Stimulated activated naive CD4-positive, alpha-beta T cell treated with Interleukin-2 at 50 U/mL for 16 hours (primary cell): ENCODE measurements around the gene TMIGD2.
"Not testable (repeated sequence)": the region's sequence is repeated elsewhere in the genome, so short reads cannot be mapped to it uniquely, and the experiment has no call there.

Source experiments
- DNase-seq: peaks from one replicate; lab custom pipeline; 2025; lab: John Stamatoyannopoulos, UW

The TMIGD2 gene

DNA sequence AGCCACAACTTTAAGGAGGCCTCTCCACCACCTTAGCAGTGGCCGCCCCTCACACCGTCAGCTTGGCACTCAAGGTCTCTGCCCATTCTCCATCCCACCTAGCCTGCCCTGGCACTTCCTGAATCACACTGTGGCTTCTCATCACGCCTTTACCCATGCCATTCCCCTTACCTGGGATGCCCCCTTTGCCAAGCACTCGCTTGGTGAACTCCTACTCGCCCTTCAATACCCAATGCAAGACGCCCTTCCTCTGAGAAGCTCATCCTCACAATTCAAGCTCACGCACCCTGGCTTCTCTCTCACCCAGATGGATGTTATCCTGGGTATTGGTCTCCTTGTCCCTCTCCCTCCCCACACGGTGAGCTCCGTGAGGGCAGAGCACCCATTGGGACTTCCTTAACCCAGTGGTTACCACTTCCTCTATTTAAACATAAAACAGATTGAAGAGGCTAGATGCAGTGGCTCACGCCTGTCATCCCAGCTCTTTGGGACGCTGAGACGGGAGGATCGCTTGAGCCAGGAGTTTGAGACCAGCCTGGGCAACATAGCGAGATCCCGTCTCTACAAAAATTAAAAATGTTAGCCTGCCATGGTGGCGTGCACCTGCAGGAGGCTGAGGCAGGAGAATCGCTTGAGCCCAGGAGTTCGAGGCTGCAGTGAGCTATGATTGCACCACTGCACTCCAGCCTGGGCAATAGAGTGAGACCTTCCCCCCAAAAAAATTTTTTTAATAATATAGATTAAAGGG lies 35.8 kb downstream of the TMIGD2 start:
- DNase-seq: no peak

DNA sequence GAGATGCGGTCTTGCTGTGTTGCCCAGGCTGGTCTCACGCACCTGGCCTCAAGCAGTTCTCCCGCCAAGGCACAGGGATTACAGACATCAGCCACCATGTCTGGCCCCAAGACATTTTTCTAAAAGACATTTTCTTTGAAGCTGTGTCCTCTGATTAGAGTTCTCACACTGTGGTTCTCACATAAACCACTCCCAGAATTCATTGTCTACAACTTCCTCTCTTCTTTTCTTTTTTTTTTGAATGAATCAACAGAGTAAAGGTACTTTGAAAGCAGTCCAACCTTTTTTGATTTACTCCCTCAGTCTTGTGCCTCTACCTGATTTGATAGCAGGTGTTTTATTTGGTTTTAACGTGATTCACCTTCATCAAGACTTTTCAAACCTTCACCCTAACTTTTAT lies 37.4 kb downstream of the TMIGD2 start:
- DNase-seq: no peak

DNA sequence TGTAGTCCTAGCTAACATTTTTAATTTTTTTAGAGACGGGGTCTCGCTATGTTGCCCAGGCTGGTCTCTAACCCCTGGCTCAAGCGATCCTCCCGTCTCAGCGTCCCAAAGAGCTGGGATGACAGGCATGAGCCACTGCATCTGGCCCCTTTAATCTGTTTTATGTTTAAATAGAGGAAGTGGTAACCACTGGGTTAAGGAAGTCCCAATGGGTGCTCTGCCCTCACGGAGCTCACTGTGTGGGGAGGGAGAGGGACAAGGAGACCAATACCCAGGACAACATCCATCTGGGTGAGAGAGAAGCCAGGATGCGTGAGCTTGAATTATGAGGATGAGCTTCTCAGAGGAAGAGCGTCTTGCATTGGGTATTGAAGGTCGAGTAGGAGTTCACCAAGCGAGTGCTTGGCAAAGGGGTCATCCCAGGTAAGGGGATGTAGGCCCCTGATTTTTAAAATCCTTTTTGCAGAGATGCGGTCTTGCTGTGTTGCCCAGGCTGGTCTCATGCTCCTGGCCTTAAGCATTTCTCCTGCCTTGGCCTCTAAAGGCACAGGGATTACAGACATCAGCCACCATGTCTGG lies 41.5 kb downstream of the TMIGD2 start:
- no peak for DNase-seq

DNA sequence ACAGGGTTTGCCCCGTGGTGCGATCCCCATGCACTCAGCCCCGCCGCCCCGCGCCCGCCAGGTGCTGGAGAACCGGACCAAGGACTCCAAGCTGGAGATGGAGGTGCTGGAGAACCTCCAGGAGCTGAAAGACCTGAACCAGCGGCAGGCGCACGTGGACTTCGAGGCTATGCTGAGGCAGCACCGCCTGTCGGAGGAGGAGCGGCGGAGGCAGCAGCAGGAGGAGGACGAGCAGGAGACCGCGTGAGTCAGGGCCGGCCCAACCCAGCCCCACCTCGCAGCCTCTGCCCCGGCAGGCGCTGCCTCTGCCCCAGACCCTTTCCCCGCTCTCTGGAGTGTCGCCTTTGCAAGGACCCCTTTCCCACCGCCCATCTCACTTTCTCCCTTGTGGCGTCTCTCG lies 44.0 kb downstream of the TMIGD2 start:
- DNase-seq: no peak

DNA sequence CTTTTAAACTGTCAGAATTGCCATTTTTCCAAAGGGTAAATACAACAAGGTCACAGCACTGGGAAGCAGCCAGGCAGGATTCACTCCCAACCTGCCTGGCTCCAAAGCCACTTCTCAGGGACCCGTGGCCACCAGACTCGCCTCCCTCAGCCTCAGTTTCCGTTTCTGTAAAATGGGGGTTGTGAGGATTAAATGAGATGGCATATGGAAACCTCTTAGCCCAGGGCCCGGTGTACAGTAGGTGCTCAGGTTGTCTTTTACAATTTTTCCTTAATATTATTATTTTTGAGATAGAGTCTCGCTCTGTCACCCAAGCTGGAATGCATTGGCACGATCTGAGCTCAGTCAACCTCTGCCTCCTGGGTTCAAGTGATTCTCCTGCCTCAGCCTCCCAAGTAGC lies 45.2 kb downstream of the TMIGD2 start:
- DNase-seq: no peak

DNA sequence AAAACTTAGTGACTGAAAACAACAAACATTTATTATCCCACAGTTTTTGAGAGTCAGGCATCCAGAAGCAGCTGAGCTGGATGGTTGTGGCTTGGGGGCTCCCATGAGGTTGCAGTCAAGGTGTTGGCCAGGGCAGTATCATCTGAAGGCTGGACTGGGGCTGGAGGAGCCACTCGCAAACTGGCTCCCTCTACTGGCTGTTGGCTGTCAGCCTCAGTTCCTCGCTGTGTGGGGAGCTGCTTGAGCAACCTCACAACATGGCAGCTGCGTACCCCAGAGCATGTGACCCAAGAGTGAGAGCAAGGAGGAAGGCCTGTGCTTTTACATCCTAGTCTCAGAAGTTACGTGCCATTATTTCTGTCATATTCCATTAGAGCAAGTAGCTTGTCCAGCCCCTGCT lies 45.6 kb downstream of the TMIGD2 start:
- DNase-seq: no peak

DNA sequence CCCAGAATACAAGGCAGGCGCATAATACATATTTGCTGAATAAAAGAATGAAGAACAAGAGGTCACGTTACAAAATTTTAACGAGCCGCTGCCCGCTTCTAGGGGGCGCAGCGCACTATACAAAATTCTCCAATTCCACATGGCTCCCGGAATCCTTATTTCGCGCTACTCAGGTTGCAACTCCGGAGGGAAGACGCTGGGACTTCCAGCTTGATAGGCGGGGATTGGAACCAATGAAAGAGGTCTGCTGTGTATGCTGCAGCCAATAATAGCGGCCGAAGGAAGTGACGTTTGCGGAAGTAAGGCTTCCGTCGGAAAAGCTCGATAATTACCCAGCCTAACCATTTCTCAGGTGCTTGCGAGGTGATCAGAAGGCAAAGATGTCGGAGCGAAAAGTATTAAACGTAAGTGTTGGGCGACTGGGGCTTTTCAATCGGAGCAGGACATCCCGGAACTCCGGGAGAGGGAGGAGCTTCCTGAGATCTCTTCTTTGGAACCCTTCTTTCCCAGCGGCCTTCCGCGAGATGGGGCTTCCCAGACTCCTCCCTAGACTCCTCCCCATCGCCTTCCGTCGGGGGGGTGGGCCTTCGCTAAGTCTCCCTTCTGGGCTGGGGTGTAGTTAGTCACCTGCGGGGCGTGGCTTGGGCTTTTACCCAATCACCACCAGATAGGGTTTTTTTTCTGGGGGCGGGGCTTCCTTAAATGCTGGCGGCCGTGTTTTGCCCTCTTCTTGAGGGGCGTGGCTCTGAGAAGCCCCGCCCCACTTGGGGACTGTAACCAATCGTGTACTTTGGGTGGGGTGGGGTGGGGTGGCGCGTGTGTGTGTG lies 55.2 kb downstream of the TMIGD2 start, which contains the start of gene YJU2:
Gene YJU2, plus strand, starts transcription at position 314 of the 827 bp plus-strand sequence. Its CDS starts 67 bp downstream, at position 381.
- peak; percentile 99 for DNase-seq

DNA sequence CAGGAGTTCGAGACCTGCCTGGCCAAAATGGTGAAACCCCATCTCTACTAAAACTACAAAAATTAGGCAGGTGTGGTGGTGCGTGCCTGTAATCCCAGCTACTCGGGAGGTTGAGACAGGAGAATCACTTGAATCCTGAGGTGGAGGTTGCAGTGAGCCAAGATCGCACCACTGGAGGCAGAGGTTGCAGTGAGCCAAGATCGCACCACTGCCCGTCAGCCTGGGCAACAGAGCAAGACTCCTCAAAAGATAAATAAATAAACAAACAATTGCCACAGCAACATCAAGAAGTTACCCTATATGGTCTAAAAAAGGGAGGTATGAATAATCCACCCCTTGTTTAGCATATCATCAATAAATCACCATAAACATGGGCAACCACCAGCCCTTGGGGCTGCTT lies 56.3 kb downstream of the TMIGD2 start:
- not testable (repeated sequence) for DNase-seq
